PC-9 (cell line): ENCODE measurements around the gene ADGRD1.

Experiments
- CTCF ChIP-seq: fragments of 200-600 bp; sonication (generic); conservative IDR thresholded peaks from 2 replicates; pipeline ENCODE4 v1.6.1; 2017; ENCODE audit warnings: mixed run types, antibody characterized with exemption, mild to moderate bottlenecking, moderate library complexity
- EZH2 ChIP-seq: fragments of 200-600 bp; sonication (generic); IDR thresholded peaks from 2 replicates; pipeline ENCODE4 v1.8.0; 2017; ENCODE audit warnings: antibody characterized with exemption, low read depth

GRCh38 chr12:131053567-131053966 is 99.9 kb downstream of the ADGRD1 start:
- no peak for TF ChIP-seq CTCF
- no peak for TF ChIP-seq EZH2
